HG03558 (cell line): ENCODE data around the gene ASTN2.

Experiments used
- ATAC-seq: cut with Tn5 transposase; IDR thresholded peaks from one replicate; pipeline ENCODE4 v1.9.1; 2021; ENCODE audit warnings: moderate number of reproducible peaks; ENCODE audit not compliant: unreplicated experiment; ENCODE audit errors: extremely low read depth

Gene ASTN2

GRCh38 chr9:117305454-117305853 lies 109.4 kb downstream of the ASTN2 start:
- no peak for ATAC-seq

- no peak for ATAC-seq
Measured at GRCh38 chr9:117304549-117304948, 110.3 kb downstream of the ASTN2 start.

GRCh38 chr9:117303643-117304230 lies 111.1 kb downstream of the ASTN2 start:
- no peak for ATAC-seq

GRCh38 chr9:117302487-117302886 lies 112.4 kb downstream of the ASTN2 start:
- no peak for ATAC-seq

- no peak for ATAC-seq
Measured at GRCh38 chr9:117300371-117301110, 114.3 kb downstream of the ASTN2 start.

GRCh38 chr9:117296453-117296852 lies 118.4 kb downstream of the ASTN2 start:
- no peak for ATAC-seq

GRCh38 chr9:117293206-117294114 lies 121.4 kb downstream of the ASTN2 start:
- no peak for ATAC-seq

- no peak for ATAC-seq
Measured at GRCh38 chr9:117290856-117291622, 123.8 kb downstream of the ASTN2 start.

GRCh38 chr9:117290306-117290840 lies 124.5 kb downstream of the ASTN2 start:
- no peak for ATAC-seq

- no peak for ATAC-seq
Measured at GRCh38 chr9:117286245-117286644, 128.6 kb downstream of the ASTN2 start.

GRCh38 chr9:117284414-117284813 lies 130.4 kb downstream of the ASTN2 start:
- ATAC-seq, result no peak

- no peak for ATAC-seq
Measured at GRCh38 chr9:117282541-117282940, 132.3 kb downstream of the ASTN2 start.

GRCh38 chr9:117278471-117279035 lies 136.3 kb downstream of the ASTN2 start:
- ATAC-seq, result no peak

GRCh38 chr9:117278020-117278419 lies 136.8 kb downstream of the ASTN2 start:
- ATAC-seq, result no peak

GRCh38 chr9:117276444-117276843 lies 138.4 kb downstream of the ASTN2 start:
- no peak for ATAC-seq

- ATAC-seq, result no peak
Measured at GRCh38 chr9:117273612-117274011, 141.2 kb downstream of the ASTN2 start.

- ATAC-seq, result no peak
Measured at GRCh38 chr9:117268847-117269446, 145.9 kb downstream of the ASTN2 start.

GRCh38 chr9:117266855-117267497 lies 147.9 kb downstream of the ASTN2 start:
- ATAC-seq, result no peak

GRCh38 chr9:117265253-117265652 lies 149.6 kb downstream of the ASTN2 start:
- no peak for ATAC-seq
